Central memory CD8-positive, alpha-beta T cell (primary cell): Measurements from ENCODE around the gene TPPP.
"Not testable (repeated sequence)": the region's sequence is repeated elsewhere in the genome, so short reads cannot be mapped to it uniquely, and the experiment has no call there.

Experiments used
- ATAC-seq: fragments of 150-1000 bp; cut with Tn5 transposase; replicated peaks from 2 replicates; pipeline ENCODE4 v1.10.0; 2022; ENCODE audit warnings: mild to moderate bottlenecking, moderate FRiP score, moderate number of reproducible peaks; ENCODE audit not compliant: poor library complexity, severe bottlenecking; ENCODE audit errors: extremely low read depth
- DNase-seq, 2 donors: peaks; one replicate each; pipeline ENCODE4 v3.0.0; 2021; ENCODE audit warnings: low spot score in 2 of 2
- H3K27ac Mint-ChIP-seq: one replicate; pipeline ENCODE4 v1.8.0; 2022; ENCODE audit warnings: low read depth, mild to moderate bottlenecking, moderate library complexity, mixed read lengths
- H3K27me3 Mint-ChIP-seq: one replicate; pipeline ENCODE4 v1.8.0; 2022; ENCODE audit warnings: mixed read lengths
- H3K36me3 Mint-ChIP-seq: one replicate; pipeline ENCODE4 v1.8.0; 2022; ENCODE audit warnings: mild to moderate bottlenecking, moderate library complexity, mixed read lengths; ENCODE audit not compliant: insufficient read depth
- H3K4me1 Mint-ChIP-seq: one replicate; pipeline ENCODE4 v1.8.0; 2022; ENCODE audit warnings: mixed read lengths
- H3K4me3 Mint-ChIP-seq: one replicate; pipeline ENCODE4 v1.8.0; 2022; ENCODE audit warnings: mild to moderate bottlenecking, moderate library complexity, mixed read lengths
- H3K9me3 Mint-ChIP-seq: one replicate; pipeline ENCODE4 v1.8.0; 2022; ENCODE audit warnings: mixed read lengths

TPPP gene

DNA sequence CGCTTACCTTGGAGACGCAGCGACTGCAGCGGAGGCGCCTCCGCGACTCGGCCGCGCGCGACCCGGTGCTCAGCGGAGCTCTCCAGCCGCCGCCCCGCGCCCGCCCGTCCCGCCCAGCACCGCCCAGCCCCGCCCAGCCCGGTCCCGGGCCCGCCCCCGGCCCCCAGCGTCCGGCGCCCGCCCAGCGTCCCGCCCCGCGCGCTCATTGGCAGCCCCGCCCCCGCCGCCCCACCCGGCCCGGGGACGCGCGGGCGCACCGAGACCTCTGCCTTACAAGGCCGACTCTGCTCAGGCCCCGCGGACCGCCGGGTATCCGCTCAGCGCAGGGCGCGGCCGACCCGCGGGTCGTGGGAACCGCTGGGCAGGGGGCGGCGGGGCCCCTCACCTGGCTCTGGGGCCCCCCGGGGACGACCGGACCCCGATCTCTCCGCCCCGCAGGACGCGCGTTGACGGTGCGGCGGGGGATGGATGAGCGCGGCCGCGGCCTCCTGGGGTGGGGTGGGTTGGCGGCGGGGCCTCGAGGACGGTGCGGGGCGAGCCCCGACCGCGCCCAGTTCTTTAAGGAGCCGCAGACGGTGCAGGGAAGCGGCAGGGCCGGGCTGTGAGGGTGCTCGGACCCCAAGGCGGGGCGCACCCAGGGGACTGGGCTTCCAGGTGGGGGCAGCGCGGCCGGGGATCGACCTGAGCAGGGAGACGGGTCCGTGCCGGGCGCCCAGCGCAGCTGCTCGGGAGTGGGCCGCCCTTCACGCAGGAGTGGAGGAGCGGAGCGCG is at the start of gene TPPP:
Gene TPPP (minus strand): TSS at position 82 of the 771 bp plus-strand sequence. CDS start 15,292 bp downstream, outside the sequence.
- not testable (repeated sequence) for H3K9me3 Mint-ChIP-seq, H3K27me3 Mint-ChIP-seq, H3K36me3 Mint-ChIP-seq, H3K4me1 Mint-ChIP-seq
- ATAC-seq = peak; percentile 74
- peak within 1 kb of the TSS; percentile 67 for H3K4me3 Mint-ChIP-seq
- H3K27ac Mint-ChIP-seq = peak within 1 kb of the TSS; percentile 22
- peak; percentile 55 to 69 for DNase-seq

DNA sequence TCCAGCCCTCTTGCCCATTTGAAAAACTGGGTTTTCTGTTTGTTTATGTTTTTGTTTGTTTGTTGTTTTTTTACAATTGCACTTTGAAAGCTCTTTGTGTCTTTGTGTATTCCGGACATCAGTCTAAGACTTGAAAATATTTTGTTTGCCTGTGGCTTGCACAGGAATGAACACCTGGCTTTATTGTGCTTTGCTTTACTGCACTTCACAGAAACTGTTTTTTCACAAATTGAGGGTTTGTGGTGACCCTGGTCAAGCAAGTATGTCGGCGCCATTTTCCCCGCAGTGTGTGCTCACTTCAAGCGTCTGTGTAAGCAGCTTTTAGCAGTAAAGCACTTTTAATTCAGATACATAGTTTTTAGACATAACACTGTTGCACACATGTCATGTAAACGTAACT is 49.1 kb upstream of the TPPP start:
- not testable (repeated sequence) for H3K36me3 Mint-ChIP-seq, H3K4me3 Mint-ChIP-seq, DNase-seq, H3K9me3 Mint-ChIP-seq, ATAC-seq, H3K4me1 Mint-ChIP-seq, H3K27ac Mint-ChIP-seq, H3K27me3 Mint-ChIP-seq

DNA sequence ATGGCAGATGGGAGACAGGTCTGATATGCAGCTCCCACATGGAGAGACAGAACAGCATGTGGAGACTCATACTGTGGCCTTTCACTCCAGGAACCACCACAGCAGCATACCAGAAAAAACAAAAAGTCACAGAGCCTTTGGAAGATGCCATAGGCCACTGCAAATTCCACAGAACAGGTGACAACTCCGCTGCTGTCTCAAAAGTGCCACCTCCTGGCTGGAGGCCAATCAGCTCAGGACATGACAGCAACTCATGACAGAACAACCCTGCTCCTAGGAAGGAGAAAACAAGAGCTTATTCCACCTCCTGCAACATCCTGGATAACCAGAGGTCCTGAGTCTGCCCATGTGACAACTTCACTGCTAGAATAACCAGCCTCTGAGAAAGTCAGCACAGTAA is 41.0 kb upstream of the TPPP start:
- not testable (repeated sequence) for H3K4me1 Mint-ChIP-seq, H3K4me3 Mint-ChIP-seq, H3K36me3 Mint-ChIP-seq, H3K9me3 Mint-ChIP-seq, DNase-seq, ATAC-seq, H3K27ac Mint-ChIP-seq
- H3K27me3 Mint-ChIP-seq = peaks cover 38% of the 10 kb centered on the region

DNA sequence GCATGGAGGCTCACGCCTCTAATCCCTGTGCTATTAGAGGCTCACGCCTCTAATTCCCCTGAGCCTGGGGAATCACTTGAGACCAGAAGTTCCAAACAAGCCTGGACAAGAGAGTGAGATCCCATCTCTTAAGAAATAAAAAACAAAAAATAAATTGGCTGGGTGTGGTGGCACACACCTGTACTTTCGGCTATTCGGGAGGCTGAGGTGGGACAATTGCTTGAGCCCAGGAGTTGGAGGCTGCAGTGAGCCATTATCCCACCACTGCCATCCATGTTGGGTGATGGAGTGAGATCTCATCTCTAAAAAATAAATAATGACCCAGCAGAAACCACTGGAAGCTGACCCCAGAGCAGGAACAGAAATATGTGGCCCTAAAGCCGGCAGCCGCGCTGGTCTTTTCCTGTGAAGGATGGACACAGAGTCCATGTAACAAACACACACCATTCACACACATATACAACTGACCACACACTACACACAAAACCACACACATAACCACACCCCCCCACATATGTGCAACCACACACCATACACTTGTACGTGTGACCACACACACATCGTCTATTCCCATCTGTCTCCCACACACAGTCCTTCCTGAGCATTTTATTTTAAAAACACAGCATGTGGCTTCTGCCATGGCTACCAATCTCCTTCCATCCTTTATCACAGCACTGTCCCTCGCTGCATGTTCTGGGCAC is 39.8 kb upstream of the TPPP start:
- not testable (repeated sequence) for H3K4me3 Mint-ChIP-seq, DNase-seq, H3K36me3 Mint-ChIP-seq, H3K4me1 Mint-ChIP-seq, ATAC-seq, H3K9me3 Mint-ChIP-seq, H3K27ac Mint-ChIP-seq
- peaks cover 38% of the 10 kb centered on the region for H3K27me3 Mint-ChIP-seq

DNA sequence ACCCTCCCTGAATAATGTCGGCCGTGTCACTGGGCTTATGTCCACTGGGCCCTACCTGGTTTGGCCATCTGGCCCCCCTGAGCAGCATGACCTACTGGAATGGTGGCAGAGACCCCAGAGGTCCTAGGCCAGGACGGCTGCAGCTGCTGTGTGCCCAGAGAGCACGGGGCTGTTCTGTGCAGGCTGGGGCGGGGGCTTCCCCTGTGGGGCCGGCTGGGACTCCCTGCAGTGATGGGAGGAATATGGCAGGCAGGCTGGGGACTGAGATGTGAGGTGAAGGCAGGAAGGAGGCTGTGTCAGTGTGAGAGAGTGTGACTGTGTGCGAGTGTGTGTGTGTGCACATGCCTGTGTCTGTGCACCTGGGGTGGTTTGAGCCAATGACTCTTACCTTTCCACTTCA is 36.1 kb upstream of the TPPP start:
- not testable (repeated sequence) for H3K36me3 Mint-ChIP-seq, H3K9me3 Mint-ChIP-seq, ATAC-seq, H3K27ac Mint-ChIP-seq, DNase-seq, H3K4me3 Mint-ChIP-seq, H3K4me1 Mint-ChIP-seq
- peaks cover 24% of the 10 kb centered on the region for H3K27me3 Mint-ChIP-seq

DNA sequence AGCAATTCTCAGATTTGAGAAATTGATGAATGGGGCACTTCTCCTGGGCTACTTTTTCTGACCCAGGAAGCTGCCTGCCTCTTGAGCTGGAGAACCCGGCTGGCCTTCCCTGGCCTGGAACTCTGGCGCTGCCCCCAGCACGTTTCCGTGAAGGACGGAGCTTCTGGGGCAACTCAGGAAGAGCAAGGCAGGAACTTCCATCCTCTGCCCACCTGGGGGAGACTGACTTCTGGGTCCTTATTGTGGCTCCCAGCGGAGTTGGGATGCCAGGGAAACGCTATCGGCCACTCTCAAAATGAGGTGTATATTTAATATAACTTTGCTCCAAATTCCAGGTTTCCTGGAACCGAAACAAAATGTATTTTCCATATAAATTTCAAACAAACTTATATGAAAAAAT is 33.9 kb upstream of the TPPP start:
- ATAC-seq, H3K9me3 Mint-ChIP-seq, DNase-seq, H3K4me3 Mint-ChIP-seq, H3K36me3 Mint-ChIP-seq, H3K27ac Mint-ChIP-seq, H3K4me1 Mint-ChIP-seq: not testable (repeated sequence)
- H3K27me3 Mint-ChIP-seq = peaks cover 12% of the 10 kb centered on the region

DNA sequence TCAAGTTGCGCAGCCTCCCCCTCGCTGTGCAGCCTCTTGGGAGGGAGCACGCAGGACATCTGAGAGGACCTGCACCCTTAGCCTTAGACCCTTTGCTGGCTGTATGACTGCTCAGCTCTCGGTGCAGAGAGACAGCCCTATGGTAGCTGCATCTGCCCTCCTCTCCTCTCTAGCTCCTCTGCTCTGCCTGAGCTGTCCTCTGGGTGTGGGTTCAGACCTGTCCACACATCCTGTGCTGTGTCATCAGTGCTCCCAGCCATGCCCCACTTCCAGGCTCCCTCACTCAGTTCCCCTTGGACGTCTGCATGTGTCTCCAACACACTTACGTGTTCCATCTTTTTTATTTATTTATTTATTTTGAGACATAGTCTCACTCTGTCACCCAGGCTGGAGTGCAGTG is 30.7 kb upstream of the TPPP start:
- not testable (repeated sequence) for DNase-seq, ATAC-seq, H3K27ac Mint-ChIP-seq, H3K36me3 Mint-ChIP-seq, H3K4me1 Mint-ChIP-seq, H3K4me3 Mint-ChIP-seq
- Mint-ChIP-seq H3K27me3 (peaks cover 37% of the 10 kb centered on the region), H3K9me3 (peaks cover 15% of the 10 kb centered on the region)

DNA sequence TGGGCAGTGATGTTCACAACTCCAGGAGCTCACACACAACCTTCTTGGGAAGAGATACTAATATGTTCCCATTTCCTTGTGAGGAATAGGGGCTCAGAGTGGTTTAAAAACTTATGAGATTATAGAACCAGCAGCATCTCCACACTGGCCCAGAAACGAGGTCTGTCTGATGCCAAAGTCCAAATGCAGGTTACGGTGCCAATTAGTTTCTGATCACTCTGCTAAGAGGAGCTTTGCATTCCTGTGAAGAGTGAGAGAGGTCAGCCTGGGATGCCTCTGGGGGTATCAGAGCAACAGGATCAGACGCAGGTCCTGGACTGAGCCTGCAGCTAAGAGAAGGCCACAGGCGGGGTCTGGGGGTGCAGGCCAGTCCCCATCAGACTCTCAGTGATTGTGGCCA is 30.2 kb upstream of the TPPP start:
- Mint-ChIP-seq H3K27me3 (peaks cover 42% of the 10 kb centered on the region), H3K9me3 (peaks cover 19% of the 10 kb centered on the region)
- not testable (repeated sequence) for H3K4me3 Mint-ChIP-seq, H3K36me3 Mint-ChIP-seq, ATAC-seq, H3K27ac Mint-ChIP-seq, H3K4me1 Mint-ChIP-seq, DNase-seq

DNA sequence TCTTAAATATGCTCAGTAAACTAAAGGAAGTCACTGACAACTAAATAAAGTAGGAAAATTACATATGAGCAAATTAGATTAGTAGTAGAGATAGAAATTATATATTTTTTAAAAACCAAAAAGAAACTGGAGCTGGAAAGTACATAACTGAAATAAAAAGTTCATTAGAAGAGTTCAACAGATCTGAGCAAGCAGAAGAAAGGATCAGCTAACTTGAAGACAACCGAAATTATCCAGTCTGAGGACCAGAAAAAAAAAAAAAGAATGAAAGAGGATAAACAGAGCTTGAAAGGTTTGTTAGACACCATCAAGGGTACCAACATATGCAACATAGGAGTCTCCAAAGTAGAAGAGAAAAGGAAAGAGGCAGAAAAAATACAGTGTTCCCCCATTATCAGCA is 26.2 kb upstream of the TPPP start:
- H3K27ac Mint-ChIP-seq, ATAC-seq, H3K36me3 Mint-ChIP-seq, H3K4me3 Mint-ChIP-seq, DNase-seq, H3K4me1 Mint-ChIP-seq: not testable (repeated sequence)
- Mint-ChIP-seq H3K27me3 (peaks cover 71% of the 10 kb centered on the region), H3K9me3 (peaks cover 26% of the 10 kb centered on the region)

DNA sequence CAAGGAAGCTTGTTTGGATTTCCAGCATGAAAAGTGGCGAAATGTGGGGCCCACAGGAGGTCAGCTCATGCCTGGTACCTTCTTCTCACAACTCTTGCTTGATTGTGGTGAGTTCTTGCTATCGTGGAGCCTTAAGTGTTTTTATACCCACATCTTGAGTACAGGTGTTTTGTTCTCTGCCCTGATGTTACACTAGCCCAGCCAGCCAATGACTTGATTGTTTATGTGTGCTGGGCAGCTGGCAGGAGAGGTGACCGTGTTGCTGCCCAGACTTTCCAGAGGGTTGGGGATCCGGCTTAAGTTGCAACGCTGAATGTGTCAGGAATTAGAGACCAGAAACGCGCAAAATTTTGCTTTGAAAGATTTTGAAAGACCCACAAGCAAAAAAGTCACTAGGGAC is 24.0 kb upstream of the TPPP start:
- Mint-ChIP-seq H3K4me1 (no peaks in the 10 kb centered on the region), H3K27me3 (peaks cover 76% of the 10 kb centered on the region), H3K36me3 (peaks cover 5% of the 10 kb centered on the region), H3K9me3 (peaks cover 26% of the 10 kb centered on the region), H3K4me3 (no peak overlapping the region), H3K27ac (no peak overlapping the region)
- ATAC-seq = no peak
- DNase-seq = no peak

DNA sequence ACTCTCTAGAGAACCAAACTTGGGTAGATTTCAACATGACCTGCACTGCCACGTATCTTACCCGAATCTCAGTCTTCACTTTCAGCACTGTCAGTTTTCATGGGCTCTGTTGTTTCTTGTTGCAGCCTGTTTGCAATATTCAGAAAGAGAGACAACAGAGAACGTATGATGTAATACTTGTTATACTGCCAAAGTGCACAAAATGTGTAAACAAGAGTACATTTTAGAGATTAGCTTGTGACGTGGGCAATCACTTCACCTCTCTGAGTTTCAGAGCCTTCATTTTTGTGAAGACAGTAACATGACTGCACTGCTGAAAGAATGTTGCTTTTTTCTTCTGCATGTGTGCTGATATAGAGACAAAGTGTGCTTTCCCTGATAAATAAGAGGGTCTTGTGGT is 23.6 kb upstream of the TPPP start:
- not testable (repeated sequence) for H3K4me3 Mint-ChIP-seq, ATAC-seq, H3K27ac Mint-ChIP-seq, DNase-seq, H3K4me1 Mint-ChIP-seq, H3K36me3 Mint-ChIP-seq
- Mint-ChIP-seq H3K27me3 (peaks cover 74% of the 10 kb centered on the region), H3K9me3 (peaks cover 26% of the 10 kb centered on the region)

DNA sequence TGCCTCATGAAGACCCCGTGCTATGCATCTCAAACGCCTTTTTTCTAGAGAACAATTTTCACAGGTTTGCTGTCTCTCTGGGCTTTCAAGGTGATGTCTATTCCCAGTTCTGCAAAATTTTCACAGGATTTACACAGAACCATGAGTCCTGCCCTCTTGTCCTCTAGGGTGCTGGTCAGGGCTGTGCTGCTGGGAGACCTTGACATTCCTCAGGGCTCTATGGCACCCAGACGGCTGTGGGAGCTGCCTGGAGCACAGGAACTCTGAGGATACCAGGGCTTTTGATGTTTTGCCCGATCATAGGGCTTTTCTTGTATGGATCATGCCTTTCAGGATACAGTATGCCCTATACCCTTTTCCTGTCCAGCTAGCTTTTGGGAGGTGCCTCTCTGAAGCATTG is 22.5 kb upstream of the TPPP start:
- not testable (repeated sequence) for H3K4me1 Mint-ChIP-seq, ATAC-seq, H3K36me3 Mint-ChIP-seq, H3K27ac Mint-ChIP-seq, DNase-seq, H3K4me3 Mint-ChIP-seq
- Mint-ChIP-seq H3K27me3 (peaks cover 73% of the 10 kb centered on the region), H3K9me3 (peaks cover 26% of the 10 kb centered on the region)
